GM18511 (cell line): ENCODE results near the gene BRINP3.
"Not testable (repeated sequence)": the region's sequence is repeated elsewhere in the genome, so short reads cannot be mapped to it uniquely, and the experiment has no call there.

Source experiments
- ATAC-seq: cut with Tn5 transposase; IDR thresholded peaks from one replicate; pipeline ENCODE4 v1.9.1; 2021; ENCODE audit warnings: mild to moderate bottlenecking, moderate library complexity; ENCODE audit not compliant: unreplicated experiment

The BRINP3 gene

DNA sequence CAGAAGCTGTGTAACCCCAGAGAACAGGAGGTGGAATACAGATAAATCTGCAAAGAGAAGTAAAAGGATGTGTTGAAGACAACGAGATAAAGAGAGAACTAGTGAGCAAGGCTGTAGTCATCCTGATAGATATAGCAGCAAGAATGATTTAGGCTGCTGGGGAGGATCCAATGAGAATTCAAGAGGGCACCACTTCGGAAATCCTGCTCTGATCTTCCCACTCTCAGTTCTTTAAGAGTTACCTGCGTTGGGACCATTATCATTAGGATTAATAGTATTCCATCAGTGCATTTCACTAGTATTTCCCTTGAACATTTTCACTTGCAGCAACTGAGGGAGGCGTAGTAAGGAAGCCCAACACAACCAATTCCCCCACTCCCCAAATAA, at the start of gene BRINP3:
BRINP3 (minus strand) TSS at position 103 of the 387 bp plus-strand sequence.
- ATAC-seq = no peak

DNA sequence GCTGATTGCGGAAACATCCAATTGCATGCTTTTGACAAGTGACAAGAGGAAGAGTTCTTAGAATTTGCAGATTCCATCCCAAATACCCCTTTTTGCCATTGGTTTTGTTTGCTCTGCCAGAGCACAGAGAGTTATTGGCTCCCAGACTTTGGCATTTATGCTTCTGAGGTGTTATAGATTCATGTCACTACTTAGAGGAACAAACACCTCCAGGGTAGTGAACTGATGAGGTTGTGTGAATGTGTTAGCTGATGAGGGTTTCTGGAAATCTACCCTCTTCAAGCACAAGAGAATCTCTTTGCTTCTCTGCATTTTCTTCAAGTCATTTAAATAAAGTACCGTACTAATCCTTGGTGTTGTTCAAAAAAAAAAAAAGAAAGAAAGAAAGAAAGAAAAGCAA, 33.9 kb upstream of the BRINP3 start:
- no peak for ATAC-seq

DNA sequence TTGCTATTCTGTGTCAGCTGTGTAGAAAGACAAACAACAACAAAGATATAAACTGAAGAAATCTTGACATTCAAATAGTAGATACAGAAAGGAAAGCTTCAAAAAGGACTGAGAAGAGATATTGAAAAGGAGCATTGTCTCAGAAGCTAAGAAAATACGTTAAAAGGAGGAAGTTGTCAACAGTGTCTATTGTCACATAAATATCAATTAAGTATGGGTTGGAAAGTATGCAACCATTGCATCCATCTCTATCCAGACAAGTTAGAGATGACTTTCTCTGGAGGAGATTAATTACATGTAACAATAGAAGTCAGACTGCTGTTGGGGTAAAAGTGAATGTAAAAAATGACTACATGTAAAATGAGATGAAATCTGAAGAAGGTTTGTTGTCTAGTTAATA, 29.7 kb upstream of the BRINP3 start:
- no peak for ATAC-seq

DNA sequence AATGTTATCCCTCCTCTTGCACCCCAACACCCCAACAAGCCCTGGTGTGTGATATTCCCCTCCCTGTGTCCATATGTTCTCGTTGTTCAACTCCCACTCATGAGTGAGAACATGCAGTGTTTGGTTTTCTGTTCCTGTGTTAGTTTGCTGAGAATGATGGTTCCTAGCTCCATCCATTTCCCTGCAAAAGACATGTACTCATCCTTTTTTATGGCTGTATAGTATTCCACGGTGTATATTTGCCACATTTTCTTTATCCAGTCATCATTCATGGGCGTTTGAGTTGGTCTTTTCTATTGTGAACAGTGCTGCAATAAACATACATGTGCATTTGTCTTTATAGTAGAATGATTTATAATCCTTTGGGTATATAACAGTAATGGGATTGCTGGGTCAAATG, 26.9 kb upstream of the BRINP3 start:
- not testable (repeated sequence) for ATAC-seq

DNA sequence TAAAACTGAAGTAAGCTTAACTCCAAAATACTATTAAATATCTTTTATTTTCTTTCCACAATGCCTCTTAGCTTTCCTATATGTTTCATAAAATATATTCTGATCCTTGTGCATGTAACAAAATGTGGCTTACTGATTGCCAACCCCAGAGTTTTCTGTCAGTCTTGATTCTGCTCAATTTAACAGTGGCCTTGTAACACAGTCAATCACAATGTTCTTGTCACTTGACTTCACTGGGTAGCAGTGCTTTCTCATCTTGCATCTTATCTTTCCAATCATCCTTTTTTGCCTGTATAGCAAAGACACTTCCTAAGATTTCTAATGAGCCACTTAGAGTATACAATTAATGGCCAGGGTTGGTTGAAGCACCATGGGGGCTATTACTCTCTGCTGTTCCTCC, 19.9 kb upstream of the BRINP3 start:
- ATAC-seq = no peak

DNA sequence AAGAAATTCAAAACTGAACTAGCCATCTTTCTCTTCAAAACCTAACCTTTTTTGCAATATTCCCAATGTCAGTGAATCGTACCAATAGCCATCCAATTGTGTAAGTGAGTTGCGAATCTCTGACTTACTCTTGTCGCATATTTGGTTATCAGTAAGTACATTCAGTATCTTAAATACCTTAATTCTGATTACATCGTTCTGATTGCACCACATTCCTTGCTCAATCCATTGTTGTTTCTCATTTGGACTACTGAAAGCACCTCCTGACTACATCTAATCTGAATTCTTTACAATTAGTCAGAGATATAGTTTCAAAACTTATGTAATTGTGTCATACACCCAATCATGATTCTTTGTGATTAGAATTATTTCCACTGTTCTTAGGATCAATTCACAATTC, 16.8 kb upstream of the BRINP3 start:
- no peak for ATAC-seq

DNA sequence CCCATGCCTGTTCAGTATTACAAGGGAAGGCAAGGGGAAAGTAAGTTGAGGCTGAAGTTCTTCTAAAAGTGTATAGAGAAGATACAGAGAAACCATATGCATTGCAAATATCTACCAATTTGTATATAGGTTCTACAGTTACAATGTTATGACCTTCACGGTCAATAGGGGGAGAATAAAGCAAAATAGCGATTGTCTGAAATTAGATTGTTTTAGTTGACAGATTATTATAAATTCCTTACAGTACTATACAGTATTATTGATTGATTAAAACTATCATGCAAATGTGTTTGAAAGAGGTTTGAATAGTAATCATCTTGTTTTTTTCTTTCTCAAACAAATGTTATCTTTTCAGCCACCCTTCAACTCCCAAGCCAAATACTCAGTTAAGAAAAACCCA, 13.7 kb upstream of the BRINP3 start:
- ATAC-seq = no peak

DNA sequence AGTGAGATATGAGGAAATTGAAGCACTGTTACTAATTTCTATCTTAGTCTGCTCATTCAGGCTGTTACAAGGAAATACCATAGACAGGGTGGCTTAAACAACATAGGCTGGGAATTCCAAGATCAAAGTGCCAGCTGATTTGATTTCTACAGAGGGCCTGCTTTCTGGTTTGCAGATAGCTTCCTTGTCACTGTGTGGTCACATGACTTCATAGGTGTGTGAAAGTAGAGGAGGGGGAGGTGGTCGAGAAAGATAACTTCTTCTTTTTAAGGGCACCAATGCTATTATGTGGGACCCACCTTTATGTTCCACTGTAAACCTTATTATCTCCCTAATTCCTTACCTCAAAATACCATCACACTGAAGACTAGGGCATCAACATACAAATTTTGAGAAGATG, 6.4 kb upstream of the BRINP3 start:
- ATAC-seq = no peak

DNA sequence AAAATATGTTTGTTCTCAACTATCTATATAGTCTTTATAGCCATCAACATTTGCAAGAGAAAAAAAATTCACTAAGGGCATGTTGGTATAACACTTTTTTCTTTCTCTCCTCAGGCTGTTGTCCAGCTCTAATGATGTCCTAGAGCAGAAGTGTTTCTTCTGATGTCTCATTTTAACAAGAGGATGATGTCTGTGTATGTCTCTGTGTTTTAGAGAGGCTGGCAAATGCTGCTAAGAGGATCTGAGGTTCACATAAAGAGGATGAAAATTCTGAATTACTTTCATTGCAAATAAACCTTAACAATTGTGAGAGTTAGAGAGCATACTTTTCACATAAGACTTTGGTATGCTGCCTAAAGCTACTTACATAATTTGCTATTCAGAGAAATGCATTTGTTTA, 2.6 kb upstream of the BRINP3 start:
- no peak for ATAC-seq

DNA sequence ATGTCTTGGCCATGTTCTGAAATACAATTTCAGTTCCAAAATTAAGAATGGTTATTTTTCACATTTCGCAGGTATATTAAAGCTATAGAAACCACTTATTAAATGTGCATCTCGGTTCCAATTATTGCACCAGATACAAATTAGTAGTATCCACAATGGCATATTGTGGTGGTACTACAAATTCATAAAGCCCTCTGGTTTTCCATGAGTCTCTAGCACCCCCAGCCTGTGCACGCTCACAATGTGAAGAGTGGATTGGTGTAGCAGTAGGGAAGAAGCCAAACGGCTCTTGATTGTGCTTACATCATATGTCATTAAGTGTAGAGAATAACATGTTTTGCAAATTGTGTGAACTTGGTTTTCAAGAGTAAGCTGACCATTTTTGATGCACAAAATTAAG, 1.9 kb upstream of the BRINP3 start:
- no peak for ATAC-seq

DNA sequence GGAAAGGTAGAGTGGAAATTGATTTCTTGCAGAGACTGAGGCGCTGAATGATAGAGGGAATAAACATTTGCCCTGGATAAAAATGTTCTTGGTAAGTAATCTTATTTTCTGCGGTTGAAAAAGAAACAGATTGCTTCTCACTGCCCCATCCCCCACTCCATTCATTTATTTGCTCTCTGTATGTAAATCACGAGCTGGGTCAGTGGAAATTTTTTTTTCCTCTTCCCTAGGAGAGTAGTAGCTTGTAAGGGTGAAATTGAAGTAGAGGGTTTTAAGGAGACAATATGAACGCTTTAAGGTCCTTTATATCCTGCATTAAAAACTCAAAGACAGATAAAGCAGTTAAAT, 1.4 kb upstream of the BRINP3 start:
- no peak for ATAC-seq

DNA sequence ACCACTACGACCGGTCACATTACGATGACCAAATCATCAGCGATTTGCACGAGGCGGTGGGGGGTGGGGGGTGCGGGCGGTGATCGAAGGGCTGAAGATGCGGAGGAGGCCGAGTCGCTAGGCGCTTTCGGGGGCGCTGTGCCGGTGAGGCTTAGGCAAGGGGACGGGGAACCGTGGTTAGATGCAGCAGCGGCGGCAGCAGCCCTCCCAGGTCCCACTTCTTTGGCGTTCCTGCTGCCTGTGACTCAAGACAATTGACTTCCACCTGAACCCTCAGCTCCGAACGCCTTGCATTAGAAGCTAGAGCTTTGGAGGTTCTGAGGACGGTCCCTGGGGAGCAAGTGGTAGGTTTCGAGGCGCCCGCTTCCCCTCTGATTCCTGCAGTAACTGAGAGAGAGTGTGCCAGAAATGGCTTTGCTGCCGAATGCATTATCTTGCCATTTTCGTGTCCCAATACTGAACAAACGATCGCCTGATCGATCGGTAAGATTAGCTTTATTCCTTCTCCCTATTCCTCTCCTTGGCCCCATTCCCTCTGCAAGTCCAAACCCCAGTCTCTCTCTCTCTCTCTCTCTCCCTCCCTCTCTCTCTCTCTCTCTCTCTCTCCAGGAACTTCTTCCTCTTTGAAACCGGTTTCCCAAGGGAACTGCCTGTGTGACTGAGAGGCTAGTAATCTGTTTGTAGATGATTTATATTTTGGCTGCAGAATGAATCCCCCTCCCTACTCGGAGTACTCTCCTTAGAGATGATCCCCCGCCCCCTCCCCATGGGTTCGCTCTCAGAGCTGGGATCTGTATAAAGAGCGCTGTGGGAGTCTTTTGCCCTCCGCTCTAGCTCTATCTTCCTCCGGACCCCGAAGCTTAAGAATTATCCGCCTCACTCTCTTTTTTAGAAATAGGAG, 735 bp upstream of the BRINP3 start:
- ATAC-seq = peak; percentile 88

DNA sequence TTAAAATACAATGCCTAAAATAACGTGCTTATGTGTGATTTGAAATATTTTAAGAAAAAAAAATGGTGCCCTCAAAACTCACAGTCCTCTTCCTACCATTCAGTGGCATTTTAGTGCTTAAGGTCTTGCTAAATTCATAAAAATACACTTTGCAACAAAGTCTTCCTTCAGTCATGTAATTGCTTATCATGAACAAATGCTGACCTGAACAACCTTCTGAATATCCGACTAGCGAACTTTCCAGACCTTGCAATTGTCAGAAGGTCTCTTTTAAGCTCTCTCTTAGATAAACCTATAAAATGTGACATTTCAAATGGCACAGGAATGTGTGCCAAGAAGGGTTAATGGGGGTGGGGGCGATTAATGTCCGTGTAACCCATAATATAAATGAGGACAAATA, 858 bp downstream of the BRINP3 start:
- ATAC-seq = no peak

DNA sequence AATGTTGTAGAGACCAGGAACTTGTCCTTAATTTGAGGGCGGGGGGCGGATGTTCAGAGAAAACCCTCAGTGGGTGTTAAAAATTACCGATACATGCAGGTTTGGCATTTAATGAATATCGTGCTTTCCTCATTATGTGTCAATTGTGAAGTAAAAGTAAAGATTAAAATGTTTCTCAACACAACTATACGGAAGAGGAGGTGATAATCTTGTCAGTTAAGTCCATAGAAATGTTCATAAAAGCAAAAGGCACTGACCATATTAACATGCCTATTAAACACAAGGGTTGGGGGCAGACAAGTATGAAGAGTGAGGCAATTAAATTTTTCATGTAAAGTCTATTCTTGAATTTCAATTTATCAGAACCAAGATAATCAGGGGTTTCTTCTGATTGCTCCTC, 1.3 kb downstream of the BRINP3 start:
- no peak for ATAC-seq

DNA sequence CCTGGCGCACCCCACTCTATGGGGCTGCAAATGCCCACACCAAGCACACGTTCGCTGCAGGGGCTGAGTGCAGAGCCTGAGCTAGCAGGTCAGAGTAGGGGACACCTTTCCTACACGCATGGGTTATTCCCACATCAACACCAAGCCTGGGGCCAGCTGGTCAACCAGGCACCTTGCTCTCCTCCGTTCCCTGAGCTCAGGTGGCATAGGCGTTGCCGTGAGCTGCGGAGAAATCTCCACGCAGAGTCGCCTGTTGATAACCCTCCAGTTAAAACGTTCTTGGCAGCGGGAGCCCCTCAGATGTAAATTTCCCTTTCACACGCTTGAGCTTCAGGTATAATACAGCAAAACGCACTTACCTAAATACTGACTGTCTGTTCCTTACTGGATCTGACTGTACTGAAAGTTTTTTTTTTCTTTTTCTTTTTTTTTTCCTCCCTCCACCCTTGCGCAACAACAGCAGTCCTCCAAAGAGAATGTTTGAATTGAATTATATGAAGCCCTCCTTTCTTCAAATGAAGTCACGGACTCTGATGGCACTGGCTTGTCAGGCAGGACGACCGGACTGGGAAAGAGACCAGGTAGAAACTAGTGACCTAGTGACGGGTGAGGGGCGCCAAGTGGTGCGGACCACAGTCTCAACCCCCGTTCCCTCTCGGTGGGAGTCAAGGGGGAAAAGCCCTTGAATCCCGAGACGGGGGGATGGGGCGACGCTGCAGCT, 2.1 kb downstream of the BRINP3 start:
- no peak for ATAC-seq

DNA sequence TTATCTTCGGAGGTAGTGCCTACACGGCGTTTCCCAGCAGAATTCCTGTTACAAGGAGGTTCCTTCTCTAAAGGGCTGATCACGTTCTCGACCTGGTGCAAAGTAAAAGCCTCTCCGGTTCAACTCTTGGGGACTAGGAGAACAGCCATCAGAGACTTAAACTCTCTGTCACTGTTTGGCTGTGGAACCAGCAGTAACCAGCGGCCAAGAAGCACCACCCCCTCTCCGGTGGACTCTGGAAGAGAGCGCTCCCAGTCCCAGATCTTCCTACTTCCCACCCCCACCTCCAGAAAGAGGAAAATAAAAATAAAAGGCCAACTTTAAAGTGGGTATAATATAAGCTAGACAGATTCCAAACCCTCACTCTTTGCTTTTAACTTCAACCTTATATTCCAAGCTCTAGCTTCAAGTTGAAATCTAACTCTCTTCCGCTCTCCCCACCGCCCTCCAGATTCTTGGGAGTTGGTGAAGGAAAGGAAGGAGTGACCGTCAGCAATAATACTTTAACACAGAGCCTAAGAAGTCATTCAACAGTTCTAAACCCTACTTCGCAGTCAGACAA, 2.9 kb downstream of the BRINP3 start:
- no peak for ATAC-seq

DNA sequence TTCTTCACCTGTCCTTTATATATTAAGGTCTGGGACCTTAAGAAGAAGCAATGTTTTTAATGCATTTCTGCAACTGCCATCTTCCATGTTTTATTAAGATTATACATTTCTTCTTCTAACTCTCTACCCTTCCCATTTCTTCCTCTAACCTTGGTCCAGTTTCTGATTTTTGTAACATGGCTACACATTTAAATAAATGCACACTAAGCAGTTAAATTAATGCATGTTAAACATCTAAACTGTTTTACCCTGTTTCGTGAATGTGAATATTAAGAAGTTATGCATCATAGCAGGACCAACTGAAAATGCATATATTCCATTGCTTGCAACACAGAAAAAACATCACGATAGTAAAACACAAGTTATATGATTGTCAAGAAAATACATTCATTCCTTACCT, 3.7 kb downstream of the BRINP3 start:
- no peak for ATAC-seq

DNA sequence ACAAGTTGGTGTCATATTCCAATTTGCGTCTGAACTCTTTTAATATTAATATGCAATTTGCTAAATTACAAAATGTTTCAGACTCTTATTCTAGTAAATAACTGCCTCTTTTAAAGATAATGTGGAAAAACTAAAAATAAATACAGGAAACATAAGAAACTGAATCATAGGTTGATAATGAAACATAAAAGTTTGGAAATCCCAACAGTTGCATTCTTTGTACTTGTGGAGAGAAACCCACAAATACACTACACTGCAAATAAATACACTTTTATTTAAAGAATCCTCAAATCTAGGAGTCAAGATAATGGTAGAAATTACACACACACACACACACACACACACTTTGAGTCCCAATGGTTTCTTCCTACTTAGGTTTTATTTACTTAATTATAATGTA, 5.2 kb downstream of the BRINP3 start:
- ATAC-seq = no peak

DNA sequence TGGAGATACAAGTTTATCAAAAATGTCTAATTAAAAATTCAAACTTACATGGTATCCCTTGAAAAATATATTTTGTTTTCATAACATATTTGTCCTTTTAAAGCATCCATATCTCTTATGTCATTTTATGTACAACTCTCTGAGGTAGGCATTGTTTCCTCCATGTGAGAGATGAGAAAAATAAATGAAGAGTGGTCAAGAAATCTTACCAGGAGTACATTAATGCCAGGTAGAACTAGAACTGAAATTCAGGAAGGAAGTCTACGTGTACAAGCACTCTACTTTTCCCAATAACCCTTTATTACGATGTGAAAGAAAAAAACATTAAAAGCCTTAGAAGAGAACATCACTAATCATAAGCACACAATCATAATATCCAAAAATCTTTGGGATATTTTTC, 5.6 kb downstream of the BRINP3 start:
- ATAC-seq = no peak

DNA sequence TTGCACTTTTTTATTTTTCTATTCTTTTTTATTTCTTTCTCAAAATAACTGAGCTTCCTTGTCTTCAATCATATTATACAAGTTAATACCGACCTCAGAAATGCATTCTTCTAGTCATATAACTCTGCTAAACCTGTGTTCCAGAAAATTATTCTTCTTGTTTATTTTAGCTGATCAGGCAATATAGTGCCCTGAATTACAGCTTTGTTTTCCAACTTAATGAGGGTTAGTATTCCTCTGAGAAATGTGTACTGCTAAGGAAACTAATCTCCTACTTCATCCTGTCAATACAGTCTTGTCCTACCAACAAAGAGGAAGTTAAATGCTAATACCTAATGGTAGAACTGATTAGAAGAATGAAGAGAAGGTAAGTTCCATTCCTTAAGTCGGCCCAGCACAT, 13.0 kb downstream of the BRINP3 start:
- no peak for ATAC-seq

DNA sequence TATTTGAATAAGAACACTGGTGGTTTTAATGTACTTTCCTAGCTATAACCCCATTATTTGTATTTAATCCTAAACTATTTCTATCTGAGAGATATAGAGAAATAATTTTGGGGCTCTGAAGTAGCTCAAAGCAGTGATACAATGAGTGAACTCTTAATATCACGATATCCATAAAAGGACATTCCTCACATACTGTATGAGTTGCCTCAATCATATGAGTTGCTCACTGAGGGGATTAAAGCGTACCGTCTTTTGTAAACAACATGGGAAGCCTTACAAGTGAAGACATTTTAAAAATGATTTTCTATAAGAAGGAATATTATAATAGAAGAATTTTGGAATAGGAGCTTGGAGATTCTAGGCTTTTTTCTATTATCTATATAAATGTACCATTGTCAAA, 21.5 kb downstream of the BRINP3 start:
- no peak for ATAC-seq

DNA sequence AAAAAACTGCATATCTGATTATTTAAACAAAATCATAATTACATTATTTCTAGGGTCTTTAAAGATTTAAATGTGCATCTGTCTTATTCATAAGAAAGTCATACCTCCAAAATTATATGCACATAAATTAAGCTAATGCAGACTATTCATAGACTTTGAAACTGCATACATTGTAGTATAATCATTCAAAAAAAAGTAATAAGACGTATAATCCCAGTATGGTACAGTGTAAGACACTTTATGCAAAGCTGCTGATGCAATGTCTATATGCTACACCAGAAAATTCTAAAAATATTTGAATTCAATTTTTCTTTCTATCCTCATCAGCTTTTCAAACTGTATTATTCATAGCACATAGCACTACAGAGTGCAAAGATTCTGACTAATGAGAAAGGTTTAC, 22.0 kb downstream of the BRINP3 start:
- no peak for ATAC-seq
